Measurements from ENCODE around the gene UTP11. TPM values are rescaled to one million over a fixed set of nuclear protein-coding genes. Genes with fewer than 3 reads are reported as not detected.

Gene UTP11
- total RNA-seq, 2 experiments from 2014 or later, result 40.1 to 43.8 TPM

DNA sequence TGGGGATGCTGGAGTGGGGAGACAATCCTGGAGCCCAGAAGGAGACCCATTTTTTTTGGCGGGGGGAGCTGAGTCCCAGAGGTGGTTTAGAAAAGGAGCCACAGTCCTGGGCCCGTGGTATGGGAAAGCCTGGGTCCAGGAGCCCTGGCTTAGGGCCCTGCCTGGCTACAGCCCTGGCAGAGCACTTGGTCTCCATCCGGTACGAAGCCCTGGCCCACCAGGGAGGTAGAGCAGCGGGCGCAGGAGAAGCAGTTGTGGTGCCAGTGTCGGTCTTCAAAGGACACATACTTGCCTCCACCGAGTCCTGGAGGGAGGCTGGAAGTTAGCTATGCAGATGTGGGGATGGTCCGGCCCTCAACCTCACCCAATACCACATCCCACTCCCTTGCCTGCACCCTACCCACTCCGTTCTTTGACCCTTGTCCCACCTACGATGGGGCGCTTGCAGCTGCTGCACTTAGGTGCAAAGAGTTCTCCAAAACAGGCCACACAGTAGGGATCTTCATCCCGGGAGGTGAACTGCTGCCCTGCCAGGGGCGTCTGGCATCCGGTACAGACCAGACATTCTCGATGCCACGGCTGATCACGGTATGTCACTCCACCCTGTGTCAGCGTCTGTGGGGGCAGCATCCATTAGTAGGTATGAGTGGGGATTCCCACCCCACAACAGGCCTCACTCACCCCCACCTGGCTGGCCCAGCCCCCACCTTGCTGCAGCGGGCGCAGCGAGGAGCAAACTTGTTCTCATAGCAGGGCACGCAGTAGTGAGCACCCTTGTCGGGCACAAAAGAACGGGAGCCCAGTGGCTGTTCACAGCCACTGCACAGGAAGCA is 15.1 kb upstream of the UTP11 start:
- peaks cover 47% of the 10 kb centered on the region for H3K4me1 ChIP-seq (ENCODE audit: insufficient read depth, low read length, poor library complexity, severe bottlenecking)

GRCh38 chr1:37998089-37998808 is 14.3 kb upstream of the UTP11 start:
- Histone ChIP-seq H3K4me3 (ENCODE audit: low read depth, low read length, poor library complexity, severe bottlenecking) (no peak overlapping the region), H2AFZ (ENCODE audit: low read length) (no peak overlapping the region), H3K27ac (ENCODE audit: low read depth, low read length, poor library complexity, severe bottlenecking) (no peak overlapping the region), H4K20me1 (ENCODE audit: insufficient read depth, low read length) (no peaks in the 10 kb centered on the region), H3K4me1 (ENCODE audit: insufficient read depth, low read length, poor library complexity, severe bottlenecking) (peaks cover 47% of the 10 kb centered on the region), H3K79me2 (ENCODE audit: insufficient read depth, low read depth, low read length) (no peaks in the 10 kb centered on the region), H3K9me2 (ENCODE audit: insufficient read depth, low read length) (no peaks in the 10 kb centered on the region), H3K9me3 (ENCODE audit: low read length) (no peaks in the 10 kb centered on the region), H3K36me3 (ENCODE audit: insufficient read depth, low read length) (no peaks in the 10 kb centered on the region), H3K4me2 (ENCODE audit: low read length) (no peak overlapping the region)
- no peak for DNase-seq (ENCODE audit: low spot score)
- POLR2A ChIA-PET, result no interaction called here
- BruUV-seq (replicated peaks), result no TSS peak
- TF ChIP-seq EZH2phosphoT487 (IDR thresholded peaks at IDR 0.05; ENCODE audit: borderline replicate concordance, low read depth, low read length), result no peak
- TF ChIP-seq, protein P1, sequence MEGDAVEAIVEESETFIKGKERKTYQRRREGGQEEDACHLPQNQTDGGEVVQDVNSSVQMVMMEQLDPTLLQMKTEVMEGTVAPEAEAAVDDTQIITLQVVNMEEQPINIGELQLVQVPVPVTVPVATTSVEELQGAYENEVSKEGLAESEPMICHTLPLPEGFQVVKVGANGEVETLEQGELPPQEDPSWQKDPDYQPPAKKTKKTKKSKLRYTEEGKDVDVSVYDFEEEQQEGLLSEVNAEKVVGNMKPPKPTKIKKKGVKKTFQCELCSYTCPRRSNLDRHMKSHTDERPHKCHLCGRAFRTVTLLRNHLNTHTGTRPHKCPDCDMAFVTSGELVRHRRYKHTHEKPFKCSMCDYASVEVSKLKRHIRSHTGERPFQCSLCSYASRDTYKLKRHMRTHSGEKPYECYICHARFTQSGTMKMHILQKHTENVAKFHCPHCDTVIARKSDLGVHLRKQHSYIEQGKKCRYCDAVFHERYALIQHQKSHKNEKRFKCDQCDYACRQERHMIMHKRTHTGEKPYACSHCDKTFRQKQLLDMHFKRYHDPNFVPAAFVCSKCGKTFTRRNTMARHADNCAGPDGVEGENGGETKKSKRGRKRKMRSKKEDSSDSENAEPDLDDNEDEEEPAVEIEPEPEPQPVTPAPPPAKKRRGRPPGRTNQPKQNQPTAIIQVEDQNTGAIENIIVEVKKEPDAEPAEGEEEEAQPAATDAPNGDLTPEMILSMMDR (conservative IDR thresholded peaks at IDR 0.05; ENCODE audit: low read length), result no peak
- CTCF ChIA-PET (ENCODE audit: unreplicated experiment), result no interaction called here
- intact Hi-C loops (cut with micrococcal nuclease; ENCODE audit: unreplicated experiment), result no loop called here

More for the DNA sequence above, 15.1 kb upstream of the UTP11 start:
- CTCF ChIA-PET (ENCODE audit: unreplicated experiment), result no interaction called here
- no peaks in the 10 kb centered on the region for H3K9me3 ChIP-seq (ENCODE audit: low read length)
- no peak overlapping the region for H2AFZ ChIP-seq (ENCODE audit: low read length)
- TF ChIP-seq, protein P1 (conservative IDR thresholded peaks at IDR 0.05; ENCODE audit: low read length), result no peak
- TF ChIP-seq EZH2phosphoT487 (IDR thresholded peaks at IDR 0.05; ENCODE audit: borderline replicate concordance, low read depth, low read length), result no peak
- H3K4me3 ChIP-seq (ENCODE audit: low read depth, low read length, poor library complexity, severe bottlenecking), result no peak overlapping the region
- H3K79me2 ChIP-seq (ENCODE audit: insufficient read depth, low read depth, low read length), result no peaks in the 10 kb centered on the region
- H3K9me2 ChIP-seq (ENCODE audit: insufficient read depth, low read length), result no peaks in the 10 kb centered on the region
- POLR2A ChIA-PET, result no interaction called here
- no TSS peak for BruUV-seq (replicated peaks)
- H3K36me3 ChIP-seq (ENCODE audit: insufficient read depth, low read length), result no peaks in the 10 kb centered on the region
- H3K27ac ChIP-seq (ENCODE audit: low read depth, low read length, poor library complexity, severe bottlenecking), result no peak overlapping the region
- H4K20me1 ChIP-seq (ENCODE audit: insufficient read depth, low read length), result no peaks in the 10 kb centered on the region
- no peak for DNase-seq (ENCODE audit: low spot score)
- intact Hi-C loops (cut with micrococcal nuclease; ENCODE audit: unreplicated experiment), result no loop called here
- no peak overlapping the region for H3K4me2 ChIP-seq (ENCODE audit: low read length)

Measured in OCI-LY7 (cell line).